ENCODE results near the gene CABYR. TPM values are rescaled to one million over a fixed set of nuclear protein-coding genes. Genes with fewer than 3 reads are reported as not detected.

The CABYR gene
- total RNA-seq, 1 donor from 2014 or later, result 8.0 TPM

- DNase-seq (ENCODE audit: low spot score, unreplicated experiment), result peak; percentile 50
- TF ChIP-seq CTCF (IDR thresholded peaks at IDR 0.05; ENCODE audit: unreplicated experiment), result peak; percentile 96
- no peaks in the 10 kb centered on the region for H3K9me3 Mint-ChIP-seq (ENCODE audit: low read depth)
- H3K27me3 Mint-ChIP-seq, result no peaks in the 10 kb centered on the region
- H3K4me1 Mint-ChIP-seq (ENCODE audit: low read depth), result peaks cover 15% of the 10 kb centered on the region
- no peak overlapping the region for H3K27ac Mint-ChIP-seq
- H3K4me3 Mint-ChIP-seq (ENCODE audit: low read depth), result no peak overlapping the region
- peaks cover 8% of the 10 kb centered on the region for H3K36me3 Mint-ChIP-seq (ENCODE audit: insufficient read depth)
These were observed 19.9 kb upstream of the CABYR start for GRCh38 chr18:24118750-24119577.

- H3K9me3 Mint-ChIP-seq (ENCODE audit: low read depth), result no peaks in the 10 kb centered on the region
- H3K4me3 Mint-ChIP-seq (ENCODE audit: low read depth), result no peak overlapping the region
- no peaks in the 10 kb centered on the region for H3K4me1 Mint-ChIP-seq (ENCODE audit: low read depth)
- no peak for DNase-seq (ENCODE audit: low spot score, unreplicated experiment)
- no peak overlapping the region for H3K27ac Mint-ChIP-seq
- H3K36me3 Mint-ChIP-seq (ENCODE audit: insufficient read depth), result peaks cover 13% of the 10 kb centered on the region
- H3K27me3 Mint-ChIP-seq, result no peaks in the 10 kb centered on the region
- TF ChIP-seq CTCF (IDR thresholded peaks at IDR 0.05; ENCODE audit: unreplicated experiment), result no peak
These were observed 18.2 kb upstream of the CABYR start for GRCh38 chr18:24120676-24121075.

GRCh38 chr18:24121625-24122024 lies 17.2 kb upstream of the CABYR start:
- Mint-ChIP-seq H3K27ac (no peak overlapping the region), H3K27me3 (no peaks in the 10 kb centered on the region)
- no peak for DNase-seq (ENCODE audit: low spot score, unreplicated experiment)

GRCh38 chr18:24126155-24126961 lies 12.5 kb upstream of the CABYR start:
- H3K9me3 Mint-ChIP-seq (ENCODE audit: low read depth), result no peaks in the 10 kb centered on the region
- no peaks in the 10 kb centered on the region for H3K27me3 Mint-ChIP-seq
- no peak for TF ChIP-seq CTCF (IDR thresholded peaks at IDR 0.05; ENCODE audit: unreplicated experiment)
- peaks cover 2% of the 10 kb centered on the region for H3K4me1 Mint-ChIP-seq (ENCODE audit: low read depth)
- H3K27ac Mint-ChIP-seq, result no peak overlapping the region
- H3K4me3 Mint-ChIP-seq (ENCODE audit: low read depth), result no peak overlapping the region
- H3K36me3 Mint-ChIP-seq (ENCODE audit: insufficient read depth), result peaks cover 18% of the 10 kb centered on the region
- DNase-seq (ENCODE audit: low spot score, unreplicated experiment), result no peak

More at GRCh38 chr18:24121625-24122024, 17.2 kb upstream of the CABYR start:
- no peak for TF ChIP-seq CTCF (IDR thresholded peaks at IDR 0.05; ENCODE audit: unreplicated experiment)
- H3K4me3 Mint-ChIP-seq (ENCODE audit: low read depth), result no peak overlapping the region
- H3K36me3 Mint-ChIP-seq (ENCODE audit: insufficient read depth), result peaks cover 13% of the 10 kb centered on the region
- no peaks in the 10 kb centered on the region for H3K9me3 Mint-ChIP-seq (ENCODE audit: low read depth)
- no peaks in the 10 kb centered on the region for H3K4me1 Mint-ChIP-seq (ENCODE audit: low read depth)

- no peak for TF ChIP-seq CTCF (IDR thresholded peaks at IDR 0.05; ENCODE audit: unreplicated experiment)
- H3K9me3 Mint-ChIP-seq (ENCODE audit: low read depth), result no peaks in the 10 kb centered on the region
- H3K27me3 Mint-ChIP-seq, result no peaks in the 10 kb centered on the region
- DNase-seq (ENCODE audit: low spot score, unreplicated experiment), result no peak
- H3K4me3 Mint-ChIP-seq (ENCODE audit: low read depth), result no peak overlapping the region
- peaks cover 2% of the 10 kb centered on the region for H3K4me1 Mint-ChIP-seq (ENCODE audit: low read depth)
- H3K36me3 Mint-ChIP-seq (ENCODE audit: insufficient read depth), result peaks cover 18% of the 10 kb centered on the region
- no peak overlapping the region for H3K27ac Mint-ChIP-seq
These were observed 11.1 kb upstream of the CABYR start for GRCh38 chr18:24127735-24128134.
